Stimulated activated CD4-positive, alpha-beta T cell treated with anti-CD3 and anti-CD28 coated beads, Interleukin-4, amount 100 ng/mL, for 24 hours (primary cell): Measurements from ENCODE around the gene ZNF747.
A peak's percentile ranks its signal among the peaks of the same experiment; 100 is the strongest.

Source experiments
- DNase-seq: peaks from one replicate; pipeline ENCODE4 v3.0.0-alpha.2; 2020

ZNF747 gene

GRCh38 chr16:30534368-30535105, at the start of gene ZNF747:
TSS of gene ZNF747 (minus strand) at chr16:30534858. CDS start at chr16:30534679, 179 bp downstream.
- DNase-seq: peak; percentile 92

GRCh38 chr16:30582611-30583340, 48.1 kb upstream of the ZNF747 start:
- DNase-seq: no peak

GRCh38 chr16:30581457-30581856, 46.8 kb upstream of the ZNF747 start:
- DNase-seq: no peak

GRCh38 chr16:30574678-30575077, 40.0 kb upstream of the ZNF747 start:
- no peak for DNase-seq

GRCh38 chr16:30571445-30572322, 37.0 kb upstream of the ZNF747 start, which contains the start of gene ZNF688:
TSS of gene ZNF688 (minus strand) at chr16:30571714. CDS start at chr16:30571629, 85 bp downstream.
- peak; percentile 95 for DNase-seq

GRCh38 chr16:30570636-30571444, 36.2 kb upstream of the ZNF747 start:
- peak; percentile 15 for DNase-seq

- DNase-seq: no peak
Observed at GRCh38 chr16:30569746-30570635, 35.3 kb upstream of the ZNF747 start.

GRCh38 chr16:30569281-30569680, 34.6 kb upstream of the ZNF747 start:
- no peak for DNase-seq

GRCh38 chr16:30567991-30568638, 33.5 kb upstream of the ZNF747 start:
- peak; percentile 61 for DNase-seq

GRCh38 chr16:30567160-30567990, 32.7 kb upstream of the ZNF747 start:
- DNase-seq: peak; percentile 82

GRCh38 chr16:30566531-30566930, 31.9 kb upstream of the ZNF747 start:
- no peak for DNase-seq

GRCh38 chr16:30565984-30566383, 31.3 kb upstream of the ZNF747 start:
- no peak for DNase-seq

GRCh38 chr16:30565526-30565925, 30.9 kb upstream of the ZNF747 start:
- DNase-seq: no peak

GRCh38 chr16:30562021-30562420, 27.4 kb upstream of the ZNF747 start:
- no peak for DNase-seq

GRCh38 chr16:30561089-30561816, 26.6 kb upstream of the ZNF747 start:
- DNase-seq: peak; percentile 15

- DNase-seq: no peak
Observed at GRCh38 chr16:30559690-30560089, 25.0 kb upstream of the ZNF747 start.

GRCh38 chr16:30558789-30559377, 24.2 kb upstream of the ZNF747 start:
- DNase-seq: no peak

GRCh38 chr16:30557957-30558788, 23.5 kb upstream of the ZNF747 start, which contains the start of gene ZNF764:
TSS of gene ZNF764 (minus strand) at chr16:30558374. CDS start at chr16:30558182, 192 bp downstream.
- DNase-seq: peak; percentile 98
